GM18505 (cell line): ENCODE results near the gene TMEM81.

ENCODE experiments used
- ATAC-seq: cut with Tn5 transposase; IDR thresholded peaks from one replicate; pipeline ENCODE4 v1.9.1; 2021; ENCODE audit not compliant: unreplicated experiment
- POLR2A ChIP-seq: IDR thresholded peaks from 4 replicates; pipeline ENCODE4 v1.6.1; 2011; ENCODE audit warnings: borderline replicate concordance; ENCODE audit not compliant: insufficient read depth, insufficient read length; ENCODE audit errors: extremely low read depth

The TMEM81 gene

GRCh38 chr1:205071028-205071409 lies 13.2 kb downstream of the TMEM81 start:
- ATAC-seq: no peak
- TF ChIP-seq POLR2A: no peak

GRCh38 chr1:205069371-205070125 lies 14.7 kb downstream of the TMEM81 start:
- no peak for TF ChIP-seq POLR2A
- ATAC-seq: no peak

GRCh38 chr1:205068457-205069040 lies 15.7 kb downstream of the TMEM81 start:
- no peak for TF ChIP-seq POLR2A
- no peak for ATAC-seq

- no peak for TF ChIP-seq POLR2A
- ATAC-seq: no peak
Measured at GRCh38 chr1:205068001-205068400, 16.3 kb downstream of the TMEM81 start.

GRCh38 chr1:205067031-205067430 lies 17.2 kb downstream of the TMEM81 start:
- TF ChIP-seq POLR2A: no peak

GRCh38 chr1:205066141-205066818 lies 18.0 kb downstream of the TMEM81 start:
- TF ChIP-seq POLR2A: no peak
- no peak for ATAC-seq

More at GRCh38 chr1:205067031-205067430, 17.2 kb downstream of the TMEM81 start:
- ATAC-seq: no peak

- no peak for TF ChIP-seq POLR2A
- ATAC-seq: no peak
Measured at GRCh38 chr1:205065666-205066065, 18.6 kb downstream of the TMEM81 start.

GRCh38 chr1:205064741-205065316 lies 19.4 kb downstream of the TMEM81 start:
- TF ChIP-seq POLR2A: no peak
- ATAC-seq: no peak

GRCh38 chr1:205064301-205064700 lies 20.0 kb downstream of the TMEM81 start:
- ATAC-seq: no peak
- TF ChIP-seq POLR2A: no peak

GRCh38 chr1:205062895-205063294 lies 21.4 kb downstream of the TMEM81 start:
- TF ChIP-seq POLR2A: no peak
- ATAC-seq: no peak

GRCh38 chr1:205062319-205062718 lies 21.9 kb downstream of the TMEM81 start:
- no peak for TF ChIP-seq POLR2A
- no peak for ATAC-seq

GRCh38 chr1:205061665-205062069 lies 22.6 kb downstream of the TMEM81 start:
- ATAC-seq: no peak

GRCh38 chr1:205061227-205061626 lies 23.0 kb downstream of the TMEM81 start:
- ATAC-seq: no peak
- TF ChIP-seq POLR2A: no peak

More at GRCh38 chr1:205061665-205062069, 22.6 kb downstream of the TMEM81 start:
- no peak for TF ChIP-seq POLR2A
